HG03469 (cell line): ENCODE data around the gene STRN4.
"Not testable (repeated sequence)": the region's sequence is repeated elsewhere in the genome, so short reads cannot be mapped to it uniquely, and the experiment has no call there.

Source experiments
- ATAC-seq: cut with Tn5 transposase; IDR thresholded peaks from one replicate; pipeline ENCODE4 v1.9.1; 2021; ENCODE audit warnings: mild to moderate bottlenecking, moderate library complexity, moderate number of reproducible peaks; ENCODE audit not compliant: unreplicated experiment

The STRN4 gene

GRCh38 chr19:46775642-46776258 lies 29.5 kb upstream of the STRN4 start:
- no peak for ATAC-seq

- ATAC-seq: no peak
Observed at GRCh38 chr19:46773018-46773399, 26.8 kb upstream of the STRN4 start.

DNA sequence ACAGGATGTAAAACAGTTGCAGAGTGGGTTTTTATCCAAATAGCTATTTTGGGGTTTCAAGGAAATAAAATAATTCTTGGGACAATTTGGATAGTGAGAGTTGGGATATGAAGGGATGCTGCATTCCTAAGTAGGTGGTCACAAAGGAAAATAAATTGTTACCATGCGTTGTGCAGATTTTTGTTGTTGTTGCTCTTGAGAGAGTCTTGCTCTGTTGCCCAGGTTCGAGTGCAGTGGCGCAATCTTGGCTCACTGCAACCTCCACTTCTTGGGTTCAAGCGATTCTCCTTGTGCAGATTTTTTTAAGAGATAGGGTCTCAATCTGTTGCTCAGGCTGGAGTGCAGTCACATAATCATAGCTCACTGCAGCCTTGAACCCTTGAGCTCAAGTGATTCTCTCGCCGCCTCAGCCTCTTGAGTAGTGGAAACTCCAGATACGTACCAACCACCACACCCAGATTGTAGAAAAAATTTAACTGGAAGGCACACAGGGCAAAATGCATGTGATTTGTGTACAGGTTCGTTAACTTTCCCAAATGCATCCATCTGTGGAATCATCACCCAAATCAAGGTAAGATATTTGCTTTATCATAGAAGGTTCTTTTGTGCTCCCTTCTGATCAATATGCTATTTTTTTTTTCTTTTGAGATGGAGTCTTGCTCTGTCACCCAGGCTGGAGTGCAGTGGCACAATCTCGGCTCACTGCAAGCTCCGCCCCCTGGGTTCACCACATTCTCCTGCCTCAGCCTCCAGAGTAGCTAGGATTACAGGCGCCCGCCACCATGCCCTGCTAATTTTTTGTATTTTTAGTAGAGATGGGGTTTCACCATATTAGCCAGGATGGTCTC lies 26.1 kb upstream of the STRN4 start:
- ATAC-seq: no peak

DNA sequence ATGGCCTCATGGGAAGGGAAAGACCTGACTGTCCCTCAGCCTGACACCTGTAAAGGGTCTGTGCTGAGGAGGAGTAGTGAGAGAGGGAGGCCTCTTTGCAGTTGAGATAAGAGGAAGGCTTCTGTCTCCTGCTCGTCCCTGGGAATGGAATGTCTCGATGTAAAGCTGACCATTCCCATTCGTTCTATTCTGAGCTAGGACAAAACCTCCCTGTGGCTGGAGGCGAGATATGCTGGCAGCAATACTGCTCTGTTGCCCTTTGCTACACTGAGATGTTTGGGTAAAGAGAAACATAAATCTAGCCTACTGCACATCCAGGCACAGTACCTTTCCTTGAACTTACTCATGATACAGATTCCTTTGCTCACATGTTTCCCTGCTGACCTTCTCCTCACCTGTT lies 22.5 kb upstream of the STRN4 start:
- not testable (repeated sequence) for ATAC-seq

DNA sequence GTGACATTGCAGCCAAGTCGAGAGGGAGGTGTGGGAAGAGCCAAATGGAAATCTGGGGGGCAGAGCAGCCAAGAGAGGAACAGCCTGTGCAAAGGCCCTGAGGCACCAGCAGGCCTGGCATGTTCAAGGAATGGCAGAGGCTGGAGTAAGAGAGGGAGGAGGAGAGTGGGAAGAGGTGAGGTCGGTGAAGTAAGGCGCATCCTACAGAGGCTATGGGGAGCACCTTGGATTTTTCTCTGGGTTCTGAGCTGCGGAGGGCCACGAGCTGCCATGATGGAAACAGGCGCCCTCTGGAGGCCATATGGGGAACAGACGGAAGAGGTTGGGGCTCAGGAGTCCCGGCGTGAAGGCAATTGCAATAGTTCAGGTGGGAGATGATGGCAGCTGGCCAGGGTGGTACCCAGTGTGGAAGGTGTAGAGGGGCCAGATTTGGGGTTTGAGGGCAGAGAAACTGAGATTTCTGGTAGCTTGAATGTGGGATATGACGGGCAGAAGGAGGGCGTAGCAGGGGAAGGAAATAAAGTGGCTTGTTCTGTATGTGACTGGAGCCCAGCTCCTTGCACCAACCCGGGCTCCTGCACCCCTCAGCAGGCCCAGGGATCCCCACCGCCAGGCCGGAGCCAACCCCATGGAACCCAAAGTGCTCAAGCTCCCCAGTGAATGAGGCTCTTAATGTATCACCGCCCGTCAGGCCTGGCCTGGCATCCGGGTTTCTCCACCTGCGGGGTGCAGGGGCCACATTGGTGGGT lies 20.5 kb upstream of the STRN4 start:
- ATAC-seq: no peak

GRCh38 chr19:46764817-46765291 lies 18.6 kb upstream of the STRN4 start:
- no peak for ATAC-seq

DNA sequence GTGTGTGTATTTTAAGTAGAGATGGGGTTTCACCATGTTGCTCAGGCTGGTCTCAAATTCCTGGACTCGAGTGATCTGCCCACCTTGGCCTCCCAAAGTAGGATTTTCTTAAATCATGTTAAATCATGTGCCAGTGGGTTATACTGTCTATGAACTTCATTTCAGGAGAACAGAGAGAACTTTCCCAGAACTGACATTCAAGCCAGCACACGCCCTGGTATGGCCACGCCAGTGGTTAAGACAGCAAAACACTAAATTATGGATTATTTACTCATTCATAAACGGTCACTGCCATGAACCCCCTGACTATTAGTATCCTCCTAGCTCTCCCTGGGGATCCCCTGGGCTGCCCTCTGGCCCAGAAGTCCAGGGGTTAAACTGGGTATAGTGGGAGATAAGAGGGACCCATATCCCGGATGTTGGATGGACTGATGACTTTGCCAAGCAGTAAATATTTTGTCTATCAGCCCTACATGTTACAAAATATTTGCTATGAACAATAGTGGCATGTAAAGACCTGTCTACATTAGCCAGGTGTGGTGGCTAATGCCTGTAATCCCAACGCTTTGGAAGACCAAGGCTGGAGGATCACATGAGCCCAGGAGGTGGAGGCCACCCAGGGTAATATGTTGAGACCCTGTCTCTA lies 16.1 kb upstream of the STRN4 start:
- ATAC-seq: no peak

DNA sequence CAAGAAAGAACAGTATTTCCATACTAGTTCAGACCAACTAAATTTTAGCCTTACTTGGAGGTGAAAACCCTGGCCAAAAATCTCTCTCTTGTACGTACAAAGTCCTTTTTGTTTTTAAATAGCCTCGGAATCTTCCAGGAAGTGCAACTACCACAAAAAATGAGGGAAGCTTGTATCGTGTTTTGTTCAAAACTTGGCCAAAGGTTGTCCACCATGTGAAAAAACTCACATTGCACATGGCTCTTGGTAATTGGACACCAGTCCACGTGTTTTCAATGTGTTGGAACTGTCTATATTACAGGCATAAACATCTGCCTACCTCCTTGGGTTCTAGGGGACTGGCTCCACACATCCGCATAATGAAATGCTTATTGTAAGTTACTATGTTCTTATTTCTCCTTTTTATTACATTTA lies 15.2 kb upstream of the STRN4 start:
- ATAC-seq: no peak

- ATAC-seq: not testable (repeated sequence)
Observed at GRCh38 chr19:46760897-46761296, 14.6 kb upstream of the STRN4 start.

- no peak for ATAC-seq
Observed at GRCh38 chr19:46760363-46760762, 14.1 kb upstream of the STRN4 start.

DNA sequence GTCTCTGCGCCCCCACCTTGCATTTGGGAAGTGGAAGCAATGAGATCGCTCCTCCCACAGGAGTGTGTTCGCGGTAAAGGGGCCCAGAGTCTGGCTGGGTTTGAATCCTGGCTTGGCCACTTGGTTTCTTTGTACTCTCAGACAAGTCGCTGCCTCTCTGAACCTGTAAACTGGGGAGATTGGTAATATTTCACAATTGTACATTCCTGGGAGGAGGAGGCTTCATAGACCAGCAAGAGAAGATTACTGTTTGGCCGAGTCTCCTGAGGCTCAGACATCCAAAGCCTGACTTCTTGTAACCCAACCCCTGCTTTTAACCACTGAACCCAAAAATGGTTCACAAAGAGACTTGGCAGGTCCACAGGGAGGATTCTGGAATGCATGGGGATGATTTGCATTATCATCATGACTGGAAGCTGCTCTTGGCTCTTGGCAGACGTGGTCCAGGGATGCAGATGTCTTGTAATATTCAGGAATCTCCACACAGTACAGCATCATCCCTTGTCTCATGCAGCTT lies 13.6 kb upstream of the STRN4 start:
- ATAC-seq: no peak

DNA sequence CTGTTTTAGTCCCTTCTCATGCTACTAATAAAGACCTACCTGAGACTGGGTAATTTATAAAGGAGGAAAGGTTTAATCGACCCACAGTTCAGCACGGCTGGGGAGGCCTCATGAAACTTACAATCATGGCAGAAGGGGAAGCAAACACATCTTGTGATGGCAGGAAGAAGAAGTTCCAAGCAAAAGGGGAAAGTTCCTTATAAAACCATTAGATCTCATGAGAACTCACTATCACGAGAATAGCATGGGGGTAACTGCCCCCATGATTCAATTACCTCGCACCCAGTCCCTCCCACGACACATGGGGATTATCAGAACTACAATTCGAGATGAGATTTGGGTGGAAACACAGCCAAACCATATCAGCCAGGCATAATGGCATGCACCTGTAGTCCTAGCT lies 13.0 kb upstream of the STRN4 start:
- no peak for ATAC-seq

GRCh38 chr19:46756544-46756888 lies 10.3 kb upstream of the STRN4 start:
- no peak for ATAC-seq

DNA sequence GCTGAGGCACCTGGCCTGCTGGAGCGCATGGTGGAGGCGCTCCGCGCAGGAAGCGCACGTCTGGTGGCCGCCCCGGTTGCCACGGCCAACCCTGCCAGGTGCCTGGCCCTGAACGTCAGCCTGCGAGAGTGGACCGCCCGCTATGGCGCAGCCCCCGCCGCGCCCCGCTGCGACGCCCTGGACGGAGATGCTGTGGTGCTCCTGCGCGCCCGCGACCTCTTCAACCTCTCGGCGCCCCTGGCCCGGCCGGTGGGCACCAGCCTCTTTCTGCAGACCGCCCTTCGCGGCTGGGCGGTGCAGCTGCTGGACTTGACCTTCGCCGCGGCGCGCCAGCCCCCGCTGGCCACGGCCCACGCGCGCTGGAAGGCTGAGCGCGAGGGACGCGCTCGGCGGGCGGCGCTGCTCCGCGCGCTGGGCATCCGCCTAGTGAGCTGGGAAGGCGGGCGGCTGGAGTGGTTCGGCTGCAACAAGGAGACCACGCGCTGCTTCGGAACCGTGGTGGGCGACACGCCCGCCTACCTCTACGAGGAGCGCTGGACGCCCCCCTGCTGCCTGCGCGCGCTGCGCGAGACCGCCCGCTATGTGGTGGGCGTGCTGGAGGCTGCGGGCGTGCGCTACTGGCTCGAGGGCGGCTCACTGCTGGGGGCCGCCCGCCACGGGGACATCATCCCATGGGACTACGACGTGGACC lies 9.7 kb upstream of the STRN4 start:
- no peak for ATAC-seq

- no peak for ATAC-seq
Observed at GRCh38 chr19:46755077-46755852, 9.0 kb upstream of the STRN4 start.

- no peak for ATAC-seq
Observed at GRCh38 chr19:46753420-46754155, 7.3 kb upstream of the STRN4 start.

- ATAC-seq: no peak
Observed at GRCh38 chr19:46748325-46749109, 2.3 kb upstream of the STRN4 start.
